ENCODE results near the gene ANKRD40.

DNA sequence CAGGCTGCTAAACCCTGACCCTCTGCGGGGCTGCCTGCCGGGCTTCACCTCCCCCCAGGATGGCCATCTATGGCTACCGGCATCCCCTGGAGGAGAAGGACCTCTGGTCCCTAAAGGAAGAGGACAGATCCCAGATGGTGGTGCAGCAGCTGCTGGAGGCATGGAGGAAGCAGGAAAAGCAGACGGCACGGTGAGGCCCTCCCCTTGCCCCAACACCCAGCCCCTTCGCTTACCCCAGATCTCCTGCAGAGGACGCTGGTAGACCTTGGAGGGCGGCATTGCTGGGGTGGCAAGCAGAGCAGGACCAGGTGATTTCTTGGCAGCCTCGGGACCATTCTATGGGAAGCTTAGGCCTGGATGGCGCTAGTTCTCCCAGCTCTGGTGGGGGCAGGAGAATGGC is 48.5 kb downstream of the ANKRD40 start:
- TF ChIP-seq, protein P1, sequence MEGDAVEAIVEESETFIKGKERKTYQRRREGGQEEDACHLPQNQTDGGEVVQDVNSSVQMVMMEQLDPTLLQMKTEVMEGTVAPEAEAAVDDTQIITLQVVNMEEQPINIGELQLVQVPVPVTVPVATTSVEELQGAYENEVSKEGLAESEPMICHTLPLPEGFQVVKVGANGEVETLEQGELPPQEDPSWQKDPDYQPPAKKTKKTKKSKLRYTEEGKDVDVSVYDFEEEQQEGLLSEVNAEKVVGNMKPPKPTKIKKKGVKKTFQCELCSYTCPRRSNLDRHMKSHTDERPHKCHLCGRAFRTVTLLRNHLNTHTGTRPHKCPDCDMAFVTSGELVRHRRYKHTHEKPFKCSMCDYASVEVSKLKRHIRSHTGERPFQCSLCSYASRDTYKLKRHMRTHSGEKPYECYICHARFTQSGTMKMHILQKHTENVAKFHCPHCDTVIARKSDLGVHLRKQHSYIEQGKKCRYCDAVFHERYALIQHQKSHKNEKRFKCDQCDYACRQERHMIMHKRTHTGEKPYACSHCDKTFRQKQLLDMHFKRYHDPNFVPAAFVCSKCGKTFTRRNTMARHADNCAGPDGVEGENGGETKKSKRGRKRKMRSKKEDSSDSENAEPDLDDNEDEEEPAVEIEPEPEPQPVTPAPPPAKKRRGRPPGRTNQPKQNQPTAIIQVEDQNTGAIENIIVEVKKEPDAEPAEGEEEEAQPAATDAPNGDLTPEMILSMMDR (IDR thresholded peaks at IDR 0.05; ENCODE audit: insufficient read depth, low read length, poor library complexity, severe bottlenecking) = no peak
- TF ChIP-seq EZH2phosphoT487 (conservative IDR thresholded peaks at IDR 0.05; ENCODE audit: low read length) = no peak

All from SU-DHL-6 (cell line).